ENCODE measurements around the gene CASK.

Gene CASK

DNA sequence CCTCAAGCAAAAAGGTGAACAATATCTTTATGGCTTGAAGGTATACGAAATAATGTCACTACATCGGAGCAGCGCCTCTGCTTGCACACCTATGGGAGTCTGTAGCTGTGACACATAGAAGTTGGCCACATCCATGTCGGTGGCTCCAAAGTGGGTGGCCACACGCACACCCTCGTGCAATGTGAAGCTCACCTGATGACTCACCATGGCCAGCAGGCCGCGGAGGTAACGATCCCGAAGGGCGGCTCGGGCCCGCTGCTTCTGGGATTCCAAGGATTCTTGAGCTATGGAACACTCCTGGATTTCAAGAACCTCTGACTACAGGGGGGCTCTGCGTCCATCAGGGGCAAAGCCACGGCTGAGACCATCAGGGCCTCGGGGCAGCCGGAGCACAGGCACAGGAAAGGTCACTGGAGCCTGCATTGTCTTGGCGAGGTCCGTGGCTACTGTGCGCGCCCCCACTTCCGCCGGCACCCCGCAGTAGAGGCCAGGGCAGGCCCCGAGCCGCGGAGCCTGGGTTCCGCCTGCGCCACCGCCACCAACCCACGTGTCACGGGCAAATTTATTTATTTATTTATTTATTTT lies 451.0 kb downstream of the CASK start:
- no peak for DNase-seq (ENCODE audit: low read depth)

DNA sequence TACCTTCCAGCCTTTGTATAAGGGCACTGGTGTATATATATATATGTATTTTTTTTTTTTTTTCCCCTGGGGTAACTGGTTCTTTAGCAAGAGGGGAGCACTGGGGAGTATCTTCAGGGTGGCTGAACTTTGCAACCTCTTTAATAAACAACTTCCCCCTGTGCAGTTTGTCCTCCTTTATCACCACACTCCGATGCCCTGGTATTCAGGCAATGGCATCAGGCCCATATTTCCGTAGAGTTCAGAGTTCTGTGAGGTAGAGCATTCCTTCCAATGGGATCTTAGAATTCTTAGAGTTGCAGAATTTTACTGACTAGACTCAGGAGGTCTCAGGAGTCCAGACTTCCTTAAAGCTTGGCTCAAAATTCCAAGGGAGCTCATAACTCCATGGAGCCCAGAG lies 451.6 kb downstream of the CASK start:
- DNase-seq (ENCODE audit: low read depth), result no peak

DNA sequence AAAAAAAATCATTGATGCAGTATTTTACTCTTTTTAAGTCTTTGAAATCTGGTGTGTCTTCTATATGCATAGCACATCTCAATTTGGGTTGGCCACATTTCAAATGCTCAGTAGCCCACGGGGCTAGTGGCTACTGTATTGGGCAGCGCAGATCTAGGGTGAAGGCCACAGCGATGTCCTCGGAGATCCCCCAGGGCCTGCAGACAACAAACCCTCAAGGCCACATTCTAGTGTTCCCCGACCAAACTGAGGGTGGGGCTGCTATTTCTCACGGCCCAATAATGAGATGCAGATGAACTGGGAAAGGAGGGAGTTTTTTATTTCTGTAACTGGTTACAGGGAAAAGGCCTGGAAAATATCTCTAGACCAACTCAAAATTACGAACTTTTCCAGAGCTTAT lies 452.6 kb downstream of the CASK start:
- no peak for DNase-seq (ENCODE audit: low read depth)

DNA sequence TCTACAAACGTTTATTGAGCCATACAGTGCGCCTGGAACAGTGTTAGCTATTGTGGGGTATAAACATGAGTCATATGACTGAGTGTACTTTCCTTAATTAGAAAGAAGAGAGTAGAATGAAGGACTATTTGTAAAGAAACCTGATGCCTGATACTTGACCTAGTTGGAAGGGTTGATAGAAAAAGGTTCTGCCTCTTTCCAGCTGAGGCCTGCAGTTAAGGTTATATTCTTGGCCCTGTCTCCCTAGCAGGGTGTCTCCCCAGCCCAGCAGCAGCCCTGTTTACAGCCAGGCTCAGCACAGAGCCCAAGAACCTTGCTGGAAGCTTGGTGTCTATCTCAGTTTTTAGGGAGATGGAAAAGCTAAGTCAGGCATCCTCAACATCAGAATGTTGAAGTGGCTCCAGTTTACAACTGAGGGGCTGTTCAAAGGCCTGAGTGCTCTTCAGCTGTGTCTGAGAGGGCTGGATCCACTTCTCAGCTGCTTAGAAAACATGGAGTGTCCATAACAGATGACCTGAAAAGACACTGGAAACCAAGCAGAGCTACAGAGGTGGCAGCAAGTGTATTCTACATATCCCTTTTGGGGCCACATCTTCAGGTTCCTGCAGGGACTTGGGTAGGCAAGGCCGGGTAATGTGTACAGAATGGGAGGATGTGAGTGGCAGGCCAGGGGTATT lies 454.6 kb downstream of the CASK start:
- no peak for DNase-seq (ENCODE audit: low read depth)

Measured in activated T-cell treated with anti-CD3 and anti-CD28 coated beads for 48 hours (primary cell).